GM19452 (cell line): ENCODE data around the gene POTEF.
"Not testable (repeated sequence)": the region's sequence is repeated elsewhere in the genome, so short reads cannot be mapped to it uniquely, and the experiment has no call there.

Experiments used
- ATAC-seq: cut with Tn5 transposase; IDR thresholded peaks from one replicate; pipeline ENCODE4 v1.9.1; 2021; ENCODE audit not compliant: unreplicated experiment

Gene POTEF

DNA sequence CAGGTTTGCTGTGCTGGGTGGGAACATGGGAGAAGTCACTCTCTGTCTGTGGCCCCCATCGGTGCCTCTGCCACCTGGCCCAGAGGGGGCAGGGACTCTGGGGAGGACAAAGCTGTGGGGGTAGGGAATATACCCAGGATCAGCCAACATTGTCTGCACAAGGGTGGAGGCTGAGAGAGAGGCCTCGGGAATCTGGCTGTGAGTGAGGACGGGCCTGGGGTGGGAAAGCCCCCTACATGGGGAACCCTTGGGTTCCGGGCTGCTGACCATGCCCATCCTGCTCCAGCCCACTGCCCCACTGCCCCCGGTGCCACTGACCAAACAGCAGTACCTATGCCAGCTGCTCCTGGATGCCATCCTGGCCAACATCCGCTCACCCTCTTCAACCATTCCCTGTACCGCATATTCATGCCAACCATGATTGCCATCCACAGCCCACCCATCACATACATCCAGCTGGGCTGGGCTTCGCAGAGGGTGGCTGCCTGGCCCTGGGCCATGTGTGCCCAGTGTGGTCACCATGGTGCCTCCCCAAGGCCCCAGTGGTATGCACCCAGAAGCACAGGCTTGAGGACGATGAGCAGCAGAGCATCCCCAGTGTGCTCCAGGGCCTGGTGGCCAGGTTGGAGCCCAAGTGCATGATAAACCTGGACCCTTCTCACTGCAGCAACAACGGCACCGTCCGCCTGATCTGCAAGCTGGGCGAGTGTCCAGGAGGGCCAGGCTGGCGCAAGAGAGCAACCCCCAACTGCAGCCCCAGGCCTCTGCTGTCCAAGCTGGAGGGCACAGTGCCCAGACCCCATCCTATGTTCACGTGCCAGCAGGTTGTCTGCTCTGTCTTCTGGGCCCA is 6.9 kb upstream of the POTEF start:
- ATAC-seq, result no peak

DNA sequence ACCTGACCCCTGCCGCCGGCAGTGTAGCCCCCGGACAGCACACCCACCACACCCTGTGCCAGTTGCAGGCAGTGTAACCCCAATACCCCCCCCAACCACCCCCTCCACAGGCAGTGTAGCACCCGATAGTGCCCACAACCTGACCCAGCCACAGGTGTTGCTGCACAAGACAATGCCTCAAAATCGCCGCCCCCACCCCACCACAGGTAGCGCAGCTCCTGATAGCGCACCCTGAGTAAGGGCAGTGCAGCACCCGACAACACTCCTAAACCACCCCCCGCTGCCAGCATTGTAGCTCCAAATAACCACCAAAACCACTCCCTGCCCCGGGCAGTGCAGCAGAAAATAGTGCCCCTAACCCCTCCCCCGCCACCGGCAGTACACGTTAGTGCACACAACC is 558 bp downstream of the POTEF start:
- ATAC-seq, result not testable (repeated sequence)

DNA sequence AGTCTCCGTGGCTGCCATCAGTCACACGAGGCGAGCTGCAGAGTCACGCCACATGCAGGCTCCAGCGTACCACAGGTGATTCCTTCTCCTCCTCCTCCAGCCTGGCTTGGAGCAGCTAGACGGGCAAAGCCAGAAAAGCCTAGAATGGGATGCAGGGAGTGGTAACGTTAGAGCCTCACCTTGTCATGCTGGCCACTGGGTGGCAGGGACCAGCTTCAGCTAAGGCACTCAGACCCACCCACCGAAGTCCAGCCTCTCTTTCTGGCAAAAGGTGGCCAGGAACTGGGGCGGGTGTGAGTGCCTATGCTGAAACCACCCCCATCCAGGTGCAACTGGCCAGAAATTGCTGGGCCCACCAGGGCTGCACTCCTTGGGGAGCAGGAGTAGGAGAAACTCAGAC is 1.3 kb downstream of the POTEF start:
- not testable (repeated sequence) for ATAC-seq

DNA sequence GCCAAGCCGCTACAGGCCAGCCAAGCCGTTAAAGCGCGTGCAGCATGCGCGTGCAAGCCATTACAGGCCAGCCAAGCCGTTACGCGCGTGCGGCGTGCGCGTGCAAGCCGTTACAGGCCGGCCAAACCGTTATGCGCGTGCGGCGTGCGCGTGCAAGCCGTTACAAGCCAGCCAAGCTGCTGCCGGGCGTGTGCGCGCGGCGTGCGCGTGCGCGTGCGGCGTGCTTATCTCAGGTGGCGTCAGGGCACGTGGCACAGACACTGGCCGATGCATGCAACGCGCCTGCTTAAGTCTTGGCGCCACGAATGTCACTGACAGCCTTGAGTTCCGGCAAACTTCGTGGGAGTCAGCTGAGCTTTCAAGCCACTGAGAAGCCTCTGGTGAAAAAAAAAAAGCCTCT is 8.1 kb downstream of the POTEF start:
- ATAC-seq, result not testable (repeated sequence)

DNA sequence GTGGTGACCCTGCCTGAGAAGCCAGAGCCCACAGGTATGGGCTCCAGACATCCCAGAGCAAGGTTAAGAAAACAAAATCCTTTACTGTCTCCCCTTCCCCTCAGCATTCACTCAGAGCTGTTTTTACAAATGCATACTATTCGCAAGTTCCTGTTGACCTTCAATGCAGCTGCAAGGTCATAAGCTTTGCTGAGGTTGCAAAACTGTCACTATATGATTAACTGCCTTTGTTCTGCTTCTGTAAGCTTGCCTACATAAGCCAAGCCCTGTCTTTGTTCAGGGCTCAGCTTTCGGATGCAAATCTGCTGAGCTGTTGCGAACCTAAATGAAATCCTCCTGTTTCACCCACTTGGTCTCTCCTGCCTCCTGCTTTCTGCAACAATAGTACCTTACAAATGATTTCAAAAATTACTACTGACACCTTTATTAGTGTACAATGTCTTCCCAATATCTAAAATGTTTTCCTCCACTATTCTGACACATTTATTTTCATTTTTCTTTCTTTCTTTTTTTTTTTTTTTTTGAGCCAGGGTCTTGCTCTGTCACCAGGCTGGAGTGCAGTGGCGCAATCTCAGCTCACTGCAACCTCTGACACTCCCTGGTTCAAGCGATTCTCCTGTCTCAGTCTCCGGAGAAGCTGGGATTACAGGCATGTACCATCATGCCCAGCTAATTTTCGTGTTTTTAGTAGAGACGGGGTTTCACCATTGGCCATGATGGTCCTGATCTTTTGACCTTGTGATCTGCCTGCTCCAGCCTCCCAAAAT is 26.2 kb downstream of the POTEF start:
- ATAC-seq, result not testable (repeated sequence)

DNA sequence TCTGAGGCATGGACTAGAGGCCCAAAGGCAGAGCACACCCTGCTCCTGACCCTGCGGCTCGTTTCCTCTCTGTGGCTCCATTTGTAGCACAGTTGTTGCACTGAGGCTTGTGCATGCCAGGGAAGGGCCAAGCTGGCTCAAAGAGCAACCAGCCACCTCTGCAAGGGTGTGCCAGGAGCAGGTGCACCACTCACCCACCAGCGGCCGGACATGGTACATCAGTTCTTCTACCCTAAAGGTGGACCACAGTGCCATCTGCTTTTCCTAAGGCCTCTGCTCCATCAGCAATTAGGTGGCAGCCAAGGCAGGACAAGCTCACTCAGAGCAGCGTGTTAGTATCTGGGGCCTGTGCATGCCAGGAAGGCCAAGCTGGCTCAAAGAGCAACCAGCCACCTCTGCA is 66.4 kb downstream of the POTEF start:
- ATAC-seq, result not testable (repeated sequence)

DNA sequence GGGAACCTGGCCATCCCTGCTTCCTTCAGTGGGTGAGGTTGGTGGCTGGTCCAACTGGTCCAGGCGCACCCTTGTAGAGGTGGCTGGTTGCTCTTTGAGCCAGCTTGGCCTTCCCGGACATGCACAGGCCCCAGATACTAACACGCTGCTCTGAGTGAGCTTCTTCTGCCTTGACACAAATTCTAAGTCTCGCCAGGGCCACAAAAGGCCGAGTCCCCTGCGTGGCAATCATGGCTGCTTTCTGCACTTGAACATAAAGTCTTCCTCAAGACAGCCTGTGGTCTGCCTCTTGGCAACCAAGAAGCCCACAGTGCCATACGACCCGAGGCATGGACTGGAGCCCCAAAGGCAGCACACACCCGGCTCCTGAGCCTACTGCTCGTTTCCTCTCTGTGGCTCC is 69.0 kb downstream of the POTEF start:
- ATAC-seq, result not testable (repeated sequence)

DNA sequence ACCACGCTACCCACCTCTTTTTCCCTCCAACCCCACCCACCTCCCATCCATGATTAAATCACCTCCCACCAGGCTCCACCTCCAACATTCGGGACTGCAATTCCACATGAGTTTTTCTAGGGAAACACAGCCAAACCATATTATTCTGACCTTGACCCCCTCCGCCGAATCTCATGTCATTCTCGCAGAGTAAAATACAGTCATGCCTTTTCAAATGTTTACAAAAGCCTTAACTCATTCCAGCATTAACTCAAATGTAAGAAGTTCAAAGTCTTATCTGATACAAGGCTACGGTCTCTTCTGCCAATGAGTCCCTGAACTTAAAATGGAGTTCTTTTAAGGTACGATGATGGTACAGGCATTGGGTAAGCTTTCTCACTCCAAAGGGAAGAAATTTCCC is 72.7 kb downstream of the POTEF start:
- not testable (repeated sequence) for ATAC-seq

DNA sequence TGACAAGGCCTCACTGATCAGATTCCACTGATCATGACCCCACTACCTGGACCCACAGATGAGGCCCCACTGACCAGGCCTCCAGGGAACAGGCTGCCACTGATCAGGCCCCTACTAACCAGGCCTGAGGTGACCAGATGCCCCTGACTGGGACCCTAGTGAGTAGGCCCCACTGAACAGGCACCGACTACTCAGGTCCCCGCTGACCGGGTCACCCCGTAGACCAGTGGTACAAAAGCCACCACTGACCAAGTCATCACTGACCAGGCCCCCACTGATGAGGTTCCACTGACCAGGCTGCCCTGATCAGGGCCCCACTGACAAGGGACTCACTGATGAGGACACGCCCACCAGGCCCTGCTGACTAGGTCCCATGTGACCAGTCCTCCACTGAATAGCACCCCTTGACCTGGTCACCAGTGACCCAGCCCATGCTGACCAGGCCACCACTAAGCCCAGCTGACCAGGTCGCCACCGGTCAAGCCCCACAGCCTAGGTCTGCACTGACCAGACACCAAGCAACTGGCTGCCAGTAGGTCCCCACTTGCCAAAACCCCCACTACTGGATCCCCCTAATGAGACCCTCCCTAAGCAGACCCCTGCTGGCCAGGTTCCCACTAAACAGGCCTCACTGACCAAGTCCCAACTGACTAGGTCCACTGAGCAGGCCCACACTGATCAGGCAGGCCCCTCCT is 75.7 kb downstream of the POTEF start:
- not testable (repeated sequence) for ATAC-seq

DNA sequence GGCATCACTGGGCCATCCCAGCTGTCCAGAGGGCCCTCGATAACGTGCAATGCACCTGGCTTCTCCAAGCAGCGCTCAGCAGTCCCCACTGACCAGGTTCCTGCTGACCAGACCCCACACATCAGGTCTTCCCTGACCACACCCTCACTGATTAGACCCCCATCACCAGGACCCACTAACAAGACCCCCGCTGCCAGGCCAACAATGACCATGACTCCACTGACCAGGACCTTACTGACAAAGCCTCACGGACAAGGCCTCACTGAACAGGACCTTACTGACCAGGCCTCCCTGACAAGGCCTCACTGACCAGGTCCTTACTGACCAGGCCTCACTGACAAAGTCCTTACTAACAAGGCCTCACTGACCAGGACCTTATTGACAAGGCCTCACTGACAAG is 76.6 kb downstream of the POTEF start:
- ATAC-seq, result not testable (repeated sequence)

DNA sequence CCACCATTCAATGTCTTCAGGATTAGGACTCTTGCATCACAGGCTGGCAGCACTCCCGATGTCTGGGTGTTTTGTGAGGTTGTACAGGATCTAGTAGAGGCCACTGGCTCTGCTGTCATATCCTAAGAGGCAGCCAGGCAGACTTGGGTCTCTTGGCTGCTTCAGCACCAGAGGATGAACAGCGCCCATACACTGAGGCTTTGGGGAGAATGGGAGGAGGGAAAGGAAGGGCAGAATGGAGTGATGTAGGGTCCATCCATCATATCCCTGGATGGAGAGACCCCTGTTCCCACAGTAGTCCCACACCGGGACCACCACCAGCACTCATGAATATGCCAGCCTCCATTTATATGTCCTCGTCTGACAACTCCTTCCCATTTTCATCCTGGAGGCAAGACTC is 80.6 kb downstream of the POTEF start:
- ATAC-seq, result not testable (repeated sequence)

DNA sequence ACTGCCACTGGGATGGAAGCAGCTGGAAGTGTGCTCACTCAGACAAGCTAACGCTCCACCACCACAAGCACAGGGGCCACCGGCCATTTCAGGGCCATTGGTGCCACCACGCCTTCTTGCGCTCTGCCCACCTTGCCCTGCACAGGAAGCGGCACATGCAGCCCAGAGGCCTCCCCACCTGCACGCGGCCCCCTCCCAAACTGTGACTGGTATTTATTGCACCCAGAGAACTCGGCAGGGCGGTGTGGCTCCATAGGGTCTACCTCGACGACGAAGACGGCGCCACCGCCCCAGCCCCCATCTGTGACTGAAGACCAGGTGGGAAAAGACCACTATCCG is 90.8 kb downstream of the POTEF start:
- ATAC-seq, result not testable (repeated sequence)

DNA sequence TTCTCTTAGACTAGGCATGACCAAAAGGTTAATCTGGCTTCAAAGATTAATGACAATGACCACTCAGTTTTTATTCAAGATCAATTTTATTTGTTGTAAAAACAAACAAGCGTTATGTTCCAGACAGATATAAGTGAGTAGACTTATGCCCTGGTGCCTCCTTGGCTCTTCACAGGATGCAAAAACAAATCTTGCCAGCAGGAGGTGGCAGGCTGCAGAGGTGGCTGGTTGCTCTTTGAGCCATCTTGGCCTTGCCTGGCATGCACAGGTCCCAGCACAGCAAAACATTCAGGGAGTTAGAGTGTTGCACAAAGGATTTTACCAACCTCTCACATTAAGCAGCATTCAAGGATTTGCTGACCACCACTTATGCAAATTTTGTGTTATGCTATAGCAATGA is 103.1 kb downstream of the POTEF start:
- ATAC-seq, result not testable (repeated sequence)
